WTC11 (cell line): ENCODE measurements around the gene ADCY3. TPM values are rescaled to one million over a fixed set of nuclear protein-coding genes. Genes with fewer than 3 reads are reported as not detected.
A peak's percentile ranks its signal among the peaks of the same experiment; 100 is the strongest.

ENCODE experiments used
- ATAC-seq: fragments of 200-7000 bp; cut with Tn5 transposase; 2 replicates; pipeline ENCODE4 v1.10.0; 2021; ENCODE audit warnings: mild to moderate bottlenecking, moderate library complexity
- CTCF ChIA-PET: fragments of 300-600 bp; sonication (Branson Sonifier 250); formaldehyde crosslinking; loops from one replicate; lab custom pipeline; 2021; ENCODE audit warnings: antibody characterized with exemption; lab: Charles Lee
- POLR2A ChIA-PET: fragments of 350-600 bp; sonication (Branson Sonifier 250); formaldehyde crosslinking; loops from one replicate; lab custom pipeline; 2021; ENCODE audit warnings: antibody characterized with exemption; lab: Charles Lee
- DNase-seq: peaks from one replicate; pipeline ENCODE4 v3.0.0; 2021; ENCODE audit warnings: low spot score
- H3K27ac Mint-ChIP-seq: 2 replicates; pipeline ENCODE4 v1.8.0; 2021; ENCODE audit warnings: mixed read lengths
- H3K27me3 Mint-ChIP-seq: 2 replicates; pipeline ENCODE4 v1.8.0; 2021; ENCODE audit warnings: low read depth, mild to moderate bottlenecking, moderate library complexity, mixed read lengths
- H3K36me3 Mint-ChIP-seq: 2 replicates; pipeline ENCODE4 v1.8.0; 2021; ENCODE audit warnings: mixed read lengths
- H3K4me1 Mint-ChIP-seq: 2 replicates; pipeline ENCODE4 v1.8.0; 2022; ENCODE audit warnings: mixed read lengths
- H3K4me3 Mint-ChIP-seq: 2 replicates; pipeline ENCODE4 v1.8.0; 2021; ENCODE audit warnings: mild to moderate bottlenecking, moderate library complexity, mixed read lengths
- H3K9me3 Mint-ChIP-seq: 2 replicates; pipeline ENCODE4 v1.8.0; 2021; ENCODE audit warnings: mixed read lengths
- AR ChIP-seq: fragments of 250-450 bp; sonication (Bioruptor Pico); IDR thresholded peaks from 2 replicates; pipeline ENCODE4 v1.9.0; 2021; ENCODE audit warnings: mild to moderate bottlenecking
- CREB1 ChIP-seq: sonication (generic); formaldehyde crosslinking; IDR thresholded peaks from 2 replicates; pipeline ENCODE4 v1.8.0; 2023; ENCODE audit warnings: mild to moderate bottlenecking, missing genetic modification reagents
- GABPB1 ChIP-seq: sonication (generic); formaldehyde crosslinking; IDR thresholded peaks from 2 replicates; pipeline ENCODE4 v1.8.1; 2023; ENCODE audit warnings: mild to moderate bottlenecking, missing genetic modification reagents
- GRHL2 ChIP-seq: fragments of 250-450 bp; sonication (Bioruptor Pico); IDR thresholded peaks from 2 replicates; pipeline ENCODE4 v1.8.0; 2022; ENCODE audit warnings: mild to moderate bottlenecking, moderate library complexity; ENCODE audit not compliant: insufficient replicate concordance, severe bottlenecking
- HMGXB4 ChIP-seq: sonication (generic); formaldehyde crosslinking; IDR thresholded peaks from 2 replicates; pipeline ENCODE4 v1.8.1; 2023; ENCODE audit warnings: mild to moderate bottlenecking, moderate library complexity, missing genetic modification reagents
- NR2C2 ChIP-seq: sonication (generic); formaldehyde crosslinking; IDR thresholded peaks from 2 replicates; pipeline ENCODE4 v1.8.0; 2022; ENCODE audit warnings: mild to moderate bottlenecking, missing genetic modification reagents
- PREB ChIP-seq: sonication (generic); formaldehyde crosslinking; IDR thresholded peaks from 2 replicates; pipeline ENCODE4 v1.8.1; 2022; ENCODE audit warnings: mild to moderate bottlenecking, missing genetic modification reagents, moderate library complexity, borderline replicate concordance
- SMAD3 ChIP-seq: sonication (generic); formaldehyde crosslinking; IDR thresholded peaks from 2 replicates; pipeline ENCODE4 v1.8.0; 2022; ENCODE audit warnings: missing genetic modification reagents, mild to moderate bottlenecking, borderline replicate concordance
- SMAD4 ChIP-seq: sonication (generic); formaldehyde crosslinking; IDR thresholded peaks from 2 replicates; pipeline ENCODE4 v1.8.0; 2022; ENCODE audit warnings: mild to moderate bottlenecking, missing genetic modification reagents
- TCF7 ChIP-seq: sonication (generic); formaldehyde crosslinking; IDR thresholded peaks from 2 replicates; pipeline ENCODE4 v1.8.0; 2022; ENCODE audit warnings: mild to moderate bottlenecking, low read depth, missing genetic modification reagents, moderate library complexity
- TEAD1 ChIP-seq: sonication (generic); formaldehyde crosslinking; IDR thresholded peaks from 2 replicates; pipeline ENCODE4 v1.8.0; 2022; ENCODE audit warnings: mild to moderate bottlenecking, missing genetic modification reagents
- USF2 ChIP-seq: sonication (generic); formaldehyde crosslinking; IDR thresholded peaks from 2 replicates; pipeline ENCODE4 v1.8.1; 2023; ENCODE audit warnings: mild to moderate bottlenecking, missing genetic modification reagents, moderate library complexity
- ZNF232 ChIP-seq: sonication (generic); formaldehyde crosslinking; IDR thresholded peaks from 2 replicates; pipeline ENCODE4 v1.8.0; 2022; ENCODE audit warnings: mild to moderate bottlenecking, missing genetic modification reagents
- ZNF416 ChIP-seq: fragments of 250-450 bp; sonication (Bioruptor Pico); IDR thresholded peaks from 2 replicates; pipeline ENCODE4 v1.9.0; 2021; ENCODE audit warnings: mild to moderate bottlenecking, inconsistent platforms
- total RNA-seq: library from RNA; stranded (reverse); gene quantifications from 3 replicates; pipeline ENCODE4 v1.2.3, GENCODE V29; 2021
- TF ChIP-seq, protein P1 (sequence below): sonication (generic); formaldehyde crosslinking; IDR thresholded peaks from 2 replicates; pipeline ENCODE4 v1.8.1; 2022; ENCODE audit warnings: low read depth, mild to moderate bottlenecking, moderate library complexity, missing genetic modification reagents, borderline replicate concordance
- TF ChIP-seq, protein P2 (sequence below): fragments of 250-450 bp; sonication (Bioruptor Pico); IDR thresholded peaks from 2 replicates; pipeline ENCODE4 v1.8.0; 2021; ENCODE audit warnings: mild to moderate bottlenecking
- TF ChIP-seq, protein P3 (sequence below): sonication (generic); formaldehyde crosslinking; IDR thresholded peaks from 2 replicates; pipeline ENCODE4 v1.8.0; 2023; ENCODE audit warnings: missing genetic modification reagents, mild to moderate bottlenecking, borderline replicate concordance
- TF ChIP-seq, protein P4 (sequence below): sonication (generic); formaldehyde crosslinking; IDR thresholded peaks from 2 replicates; pipeline ENCODE4 v1.8.0; 2022; ENCODE audit warnings: missing genetic modification reagents

The ADCY3 gene
- total RNA-seq, 1 experiment from 2014 or later, result 37.1 TPM

GRCh38 chr2:24832521-24832920 lies 87.5 kb downstream of the ADCY3 start (continued):
- TF ChIP-seq, protein P1, sequence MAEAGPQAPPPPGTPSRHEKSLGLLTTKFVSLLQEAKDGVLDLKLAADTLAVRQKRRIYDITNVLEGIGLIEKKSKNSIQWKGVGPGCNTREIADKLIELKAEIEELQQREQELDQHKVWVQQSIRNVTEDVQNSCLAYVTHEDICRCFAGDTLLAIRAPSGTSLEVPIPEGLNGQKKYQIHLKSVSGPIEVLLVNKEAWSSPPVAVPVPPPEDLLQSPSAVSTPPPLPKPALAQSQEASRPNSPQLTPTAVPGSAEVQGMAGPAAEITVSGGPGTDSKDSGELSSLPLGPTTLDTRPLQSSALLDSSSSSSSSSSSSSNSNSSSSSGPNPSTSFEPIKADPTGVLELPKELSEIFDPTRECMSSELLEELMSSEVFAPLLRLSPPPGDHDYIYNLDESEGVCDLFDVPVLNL (CRISPR knock-in tag), result no peak
- TF ChIP-seq, protein P2, sequence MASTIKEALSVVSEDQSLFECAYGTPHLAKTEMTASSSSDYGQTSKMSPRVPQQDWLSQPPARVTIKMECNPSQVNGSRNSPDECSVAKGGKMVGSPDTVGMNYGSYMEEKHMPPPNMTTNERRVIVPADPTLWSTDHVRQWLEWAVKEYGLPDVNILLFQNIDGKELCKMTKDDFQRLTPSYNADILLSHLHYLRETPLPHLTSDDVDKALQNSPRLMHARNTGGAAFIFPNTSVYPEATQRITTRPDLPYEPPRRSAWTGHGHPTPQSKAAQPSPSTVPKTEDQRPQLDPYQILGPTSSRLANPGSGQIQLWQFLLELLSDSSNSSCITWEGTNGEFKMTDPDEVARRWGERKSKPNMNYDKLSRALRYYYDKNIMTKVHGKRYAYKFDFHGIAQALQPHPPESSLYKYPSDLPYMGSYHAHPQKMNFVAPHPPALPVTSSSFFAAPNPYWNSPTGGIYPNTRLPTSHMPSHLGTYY (CRISPR knock-in tag), result no peak
- TF ChIP-seq CREB1 (CRISPR knock-in tag) (no peak), SMAD3 (CRISPR knock-in tag) (no peak), HMGXB4 (no peak), NR2C2 (CRISPR knock-in tag) (no peak), TEAD1 (CRISPR knock-in tag) (no peak), TCF7 (CRISPR knock-in tag) (no peak)
- TF ChIP-seq, protein P3, sequence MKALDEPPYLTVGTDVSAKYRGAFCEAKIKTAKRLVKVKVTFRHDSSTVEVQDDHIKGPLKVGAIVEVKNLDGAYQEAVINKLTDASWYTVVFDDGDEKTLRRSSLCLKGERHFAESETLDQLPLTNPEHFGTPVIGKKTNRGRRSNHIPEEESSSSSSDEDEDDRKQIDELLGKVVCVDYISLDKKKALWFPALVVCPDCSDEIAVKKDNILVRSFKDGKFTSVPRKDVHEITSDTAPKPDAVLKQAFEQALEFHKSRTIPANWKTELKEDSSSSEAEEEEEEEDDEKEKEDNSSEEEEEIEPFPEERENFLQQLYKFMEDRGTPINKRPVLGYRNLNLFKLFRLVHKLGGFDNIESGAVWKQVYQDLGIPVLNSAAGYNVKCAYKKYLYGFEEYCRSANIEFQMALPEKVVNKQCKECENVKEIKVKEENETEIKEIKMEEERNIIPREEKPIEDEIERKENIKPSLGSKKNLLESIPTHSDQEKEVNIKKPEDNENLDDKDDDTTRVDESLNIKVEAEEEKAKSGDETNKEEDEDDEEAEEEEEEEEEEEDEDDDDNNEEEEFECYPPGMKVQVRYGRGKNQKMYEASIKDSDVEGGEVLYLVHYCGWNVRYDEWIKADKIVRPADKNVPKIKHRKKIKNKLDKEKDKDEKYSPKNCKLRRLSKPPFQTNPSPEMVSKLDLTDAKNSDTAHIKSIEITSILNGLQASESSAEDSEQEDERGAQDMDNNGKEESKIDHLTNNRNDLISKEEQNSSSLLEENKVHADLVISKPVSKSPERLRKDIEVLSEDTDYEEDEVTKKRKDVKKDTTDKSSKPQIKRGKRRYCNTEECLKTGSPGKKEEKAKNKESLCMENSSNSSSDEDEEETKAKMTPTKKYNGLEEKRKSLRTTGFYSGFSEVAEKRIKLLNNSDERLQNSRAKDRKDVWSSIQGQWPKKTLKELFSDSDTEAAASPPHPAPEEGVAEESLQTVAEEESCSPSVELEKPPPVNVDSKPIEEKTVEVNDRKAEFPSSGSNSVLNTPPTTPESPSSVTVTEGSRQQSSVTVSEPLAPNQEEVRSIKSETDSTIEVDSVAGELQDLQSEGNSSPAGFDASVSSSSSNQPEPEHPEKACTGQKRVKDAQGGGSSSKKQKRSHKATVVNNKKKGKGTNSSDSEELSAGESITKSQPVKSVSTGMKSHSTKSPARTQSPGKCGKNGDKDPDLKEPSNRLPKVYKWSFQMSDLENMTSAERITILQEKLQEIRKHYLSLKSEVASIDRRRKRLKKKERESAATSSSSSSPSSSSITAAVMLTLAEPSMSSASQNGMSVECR (CRISPR knock-in tag), result no peak
- TF ChIP-seq, all 79 proteins: peak for 0

GRCh38 chr2:24832073-24832461 lies 88.0 kb downstream of the ADCY3 start:
- ChIA-PET POLR2A (no interaction called here), CTCF (interaction anchor here (2.5 kb wide), 1 partner anchor 219 kb away, joined by 5 read pairs; no protein-coding TSS in a partner anchor)
- DNase-seq (no peak), ATAC-seq (no peak)
- H3K4me1 Mint-ChIP-seq, result peaks cover 27% of the 10 kb centered on the region
- peaks cover 30% of the 10 kb centered on the region for H3K36me3 Mint-ChIP-seq
- no peaks in the 10 kb centered on the region; the same call in 1 of the 2 replicates for H3K27me3 Mint-ChIP-seq
- H3K4me3 Mint-ChIP-seq, result no peak overlapping the region
- H3K9me3 Mint-ChIP-seq, result no peaks in the 10 kb centered on the region
- H3K27ac Mint-ChIP-seq, result peak overlapping the region; percentile 25
- TF ChIP-seq CREB1 (CRISPR knock-in tag) (no peak), ZNF416 (CRISPR knock-in tag) (no peak), SMAD4 (no peak), PREB (CRISPR knock-in tag) (no peak), GABPB1 (CRISPR knock-in tag) (no peak), AR (CRISPR knock-in tag) (no peak), GRHL2 (CRISPR knock-in tag) (no peak), USF2 (CRISPR knock-in tag) (no peak), ZNF232 (CRISPR knock-in tag) (no peak)
- TF ChIP-seq, protein P4, sequence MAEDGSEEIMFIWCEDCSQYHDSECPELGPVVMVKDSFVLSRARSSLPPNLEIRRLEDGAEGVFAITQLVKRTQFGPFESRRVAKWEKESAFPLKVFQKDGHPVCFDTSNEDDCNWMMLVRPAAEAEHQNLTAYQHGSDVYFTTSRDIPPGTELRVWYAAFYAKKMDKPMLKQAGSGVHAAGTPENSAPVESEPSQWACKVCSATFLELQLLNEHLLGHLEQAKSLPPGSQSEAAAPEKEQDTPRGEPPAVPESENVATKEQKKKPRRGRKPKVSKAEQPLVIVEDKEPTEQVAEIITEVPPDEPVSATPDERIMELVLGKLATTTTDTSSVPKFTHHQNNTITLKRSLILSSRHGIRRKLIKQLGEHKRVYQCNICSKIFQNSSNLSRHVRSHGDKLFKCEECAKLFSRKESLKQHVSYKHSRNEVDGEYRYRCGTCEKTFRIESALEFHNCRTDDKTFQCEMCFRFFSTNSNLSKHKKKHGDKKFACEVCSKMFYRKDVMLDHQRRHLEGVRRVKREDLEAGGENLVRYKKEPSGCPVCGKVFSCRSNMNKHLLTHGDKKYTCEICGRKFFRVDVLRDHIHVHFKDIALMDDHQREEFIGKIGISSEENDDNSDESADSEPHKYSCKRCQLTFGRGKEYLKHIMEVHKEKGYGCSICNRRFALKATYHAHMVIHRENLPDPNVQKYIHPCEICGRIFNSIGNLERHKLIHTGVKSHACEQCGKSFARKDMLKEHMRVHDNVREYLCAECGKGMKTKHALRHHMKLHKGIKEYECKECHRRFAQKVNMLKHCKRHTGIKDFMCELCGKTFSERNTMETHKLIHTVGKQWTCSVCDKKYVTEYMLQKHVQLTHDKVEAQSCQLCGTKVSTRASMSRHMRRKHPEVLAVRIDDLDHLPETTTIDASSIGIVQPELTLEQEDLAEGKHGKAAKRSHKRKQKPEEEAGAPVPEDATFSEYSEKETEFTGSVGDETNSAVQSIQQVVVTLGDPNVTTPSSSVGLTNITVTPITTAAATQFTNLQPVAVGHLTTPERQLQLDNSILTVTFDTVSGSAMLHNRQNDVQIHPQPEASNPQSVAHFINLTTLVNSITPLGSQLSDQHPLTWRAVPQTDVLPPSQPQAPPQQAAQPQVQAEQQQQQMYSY (CRISPR knock-in tag), result no peak
